GM10248 (cell line): ENCODE results near the gene RTF1.
A peak's percentile ranks its signal among the peaks of the same experiment; 100 is the strongest.

Experiments
- CTCF ChIA-PET: fragments of 300-600 bp; sonication (Branson Sonifier 250); formaldehyde crosslinking; extraction: SDS; loops from one replicate; lab custom pipeline; 2021; ENCODE audit warnings: antibody characterized with exemption; lab: Yijun Ruan, JAX
- POLR2A ChIA-PET: fragments of 350-650 bp; sonication (Branson Sonifier 250); formaldehyde crosslinking; extraction: SDS; loops from one replicate; lab custom pipeline; 2020; ENCODE audit warnings: antibody characterized with exemption; lab: Yijun Ruan, JAX
- DNase-seq: peaks from one replicate; pipeline ENCODE4 v3.0.0; 2012; ENCODE audit errors: extremely low spot score
- CTCF ChIP-seq: IDR thresholded peaks from 2 replicates; pipeline ENCODE4 v1.5.1; 2012; ENCODE audit warnings: mild to moderate bottlenecking, low read depth; ENCODE audit errors: extremely low read depth, missing control alignments, control extremely low read depth

Gene RTF1

DNA sequence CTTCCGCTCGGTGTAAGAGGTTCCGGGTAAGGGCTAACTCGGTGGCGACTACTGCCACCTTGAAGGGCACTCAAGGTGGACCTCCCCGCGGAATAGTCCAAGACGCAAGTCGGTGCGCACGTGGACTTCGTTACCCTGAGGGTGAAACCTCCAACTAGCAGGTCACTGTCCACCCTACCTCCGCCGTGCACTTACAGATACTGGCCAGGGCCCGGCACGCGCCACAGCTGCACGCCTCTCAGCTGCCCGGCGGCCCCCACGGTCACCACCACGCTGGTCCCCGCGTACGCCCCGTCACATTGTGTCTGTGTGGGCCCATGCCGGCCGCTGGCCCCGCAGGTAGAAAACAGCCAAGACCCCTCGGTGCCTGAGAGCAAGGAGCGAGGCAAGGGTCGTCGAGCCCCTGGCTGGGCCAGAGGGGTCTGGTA is 95.6 kb downstream of the RTF1 start:
- CTCF ChIA-PET: interaction anchor here (3.5 kb wide), 1 partner anchor 47 kb away, joined by 10 read pairs; no protein-coding TSS in a partner anchor
- DNase-seq: no peak
- POLR2A ChIA-PET: interaction anchor here (0.5 kb wide), 1 partner anchor 53 kb away, joined by 3 read pairs; no protein-coding TSS in a partner anchor
- no peak for TF ChIP-seq CTCF

GRCh38 chr15:41512940-41513505 is 96.1 kb downstream of the RTF1 start:
- peak; percentile 45 for DNase-seq
- no peak for TF ChIP-seq CTCF
- ChIA-PET CTCF (interaction anchor here (3.5 kb wide), 1 partner anchor 48 kb away, joined by 10 read pairs; no protein-coding TSS in a partner anchor), POLR2A (interaction anchor here (0.6 kb wide), 1 partner anchor 297 kb away, joined by 4 read pairs; no protein-coding TSS in a partner anchor)

DNA sequence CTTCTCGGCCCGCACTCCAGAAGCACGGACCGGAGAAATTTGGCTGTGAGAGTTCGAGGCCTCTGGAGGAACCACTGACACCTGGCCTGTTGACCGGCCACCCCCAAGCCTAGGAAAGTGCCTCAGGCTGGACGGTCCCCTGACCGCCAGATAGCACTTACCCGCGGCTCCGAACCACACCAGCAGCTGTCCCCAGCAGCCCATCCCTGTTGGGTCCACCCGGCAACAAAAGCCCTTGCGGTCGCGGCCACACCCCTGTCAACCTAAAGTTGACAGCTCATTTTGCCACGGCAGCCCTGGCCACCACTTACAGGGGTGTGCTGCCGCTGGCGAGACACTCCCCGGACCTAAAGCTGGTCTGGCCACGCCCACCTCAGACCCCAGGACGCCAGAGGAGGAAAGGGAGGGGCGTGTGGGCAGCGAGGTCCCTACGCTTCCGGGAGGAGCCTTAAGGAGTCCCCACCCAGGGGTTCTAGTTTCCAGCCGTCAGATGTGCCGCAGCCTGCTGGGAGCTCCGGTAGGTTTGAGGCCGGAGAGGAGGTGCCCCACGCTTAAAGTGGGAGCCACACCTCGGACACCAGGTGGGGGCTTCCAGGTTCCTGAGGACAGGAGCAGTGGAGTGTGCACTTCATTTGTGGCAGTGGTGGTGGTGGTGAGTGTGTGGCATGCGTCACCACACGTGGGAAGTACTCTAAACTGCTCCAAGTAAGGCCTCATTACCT is 96.8 kb downstream of the RTF1 start, which contains the start of gene LTK:
Gene LTK (minus strand): TSS at position 322 of the 722 bp plus-strand sequence. CDS start 118 bp downstream, at position 204.
- no peak for DNase-seq
- ChIA-PET POLR2A (interaction anchor here (0.6 kb wide), 1 partner anchor 297 kb away, joined by 4 read pairs; no protein-coding TSS in a partner anchor), CTCF (interaction anchor here (0.8 to 3.5 kb wide), 2 partner anchors 17 to 48 kb away, joined by 3 to 10 read pairs; no protein-coding TSS in a partner anchor)
- TF ChIP-seq CTCF: no peak

- CTCF ChIA-PET: interaction anchor here (1.0 to 1.6 kb wide), 2 partner anchors 9 to 10 kb away, joined by 3 to 4 read pairs; no protein-coding TSS in a partner anchor
- no peak for DNase-seq
- POLR2A ChIA-PET: interaction anchor here (0.6 kb wide), 1 partner anchor 129 kb away, joined by 3 read pairs; no protein-coding TSS in a partner anchor
- no peak for TF ChIP-seq CTCF
These were observed 101.1 kb downstream of the RTF1 start for GRCh38 chr15:41517895-41518449.

DNA sequence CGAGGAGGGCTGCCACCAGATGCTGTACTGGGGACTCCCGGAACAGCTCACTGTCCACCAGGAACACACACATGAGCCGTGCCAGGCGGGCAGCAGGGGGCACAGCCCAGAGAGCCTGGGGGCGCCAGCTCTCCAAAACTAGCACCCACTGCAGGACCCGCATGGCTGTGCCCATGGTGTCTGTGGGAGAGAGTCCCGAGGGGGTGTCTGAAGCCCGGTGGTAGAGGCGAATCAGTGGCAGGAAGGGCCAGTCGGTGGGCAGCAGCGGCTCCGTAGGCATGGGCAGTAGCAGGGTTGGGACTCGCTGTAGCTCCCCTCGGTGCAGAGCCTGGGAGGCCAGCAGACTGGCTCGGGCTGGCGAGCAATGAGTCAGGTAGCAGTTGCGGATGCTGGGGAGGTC is 103.7 kb downstream of the RTF1 start:
- no peak for TF ChIP-seq CTCF
- ChIA-PET POLR2A (no interaction called here), CTCF (interaction anchor here (1.1 to 1.6 kb wide), 4 partner anchors 13 to 55 kb away, joined by 3 to 6 read pairs (median 4); partner anchors contain the start of gene TYRO3)
- no peak for DNase-seq

GRCh38 chr15:41521614-41522013 is 104.7 kb downstream of the RTF1 start:
- ChIA-PET CTCF (interaction anchor here (1.2 to 1.6 kb wide), 3 partner anchors 10 to 56 kb away, joined by 3 to 5 read pairs (median 3); partner anchors contain the start of gene TYRO3), POLR2A (no interaction called here)
- no peak for TF ChIP-seq CTCF
- no peak for DNase-seq
